Inflammatory macrophage treated with lipopolysaccharide for 1 hour (primary cell): Measurements from ENCODE around the gene PCDHGB6.
A peak's percentile ranks its signal among the peaks of the same experiment; 100 is the strongest.
"Not testable (repeated sequence)": the region's sequence is repeated elsewhere in the genome, so short reads cannot be mapped to it uniquely, and the experiment has no call there.

Source experiments
- DNase-seq, 2 donors: peaks; one replicate each; pipeline ENCODE4 v3.0.0-alpha.2; 2020 to 2022

The PCDHGB6 gene

DNA sequence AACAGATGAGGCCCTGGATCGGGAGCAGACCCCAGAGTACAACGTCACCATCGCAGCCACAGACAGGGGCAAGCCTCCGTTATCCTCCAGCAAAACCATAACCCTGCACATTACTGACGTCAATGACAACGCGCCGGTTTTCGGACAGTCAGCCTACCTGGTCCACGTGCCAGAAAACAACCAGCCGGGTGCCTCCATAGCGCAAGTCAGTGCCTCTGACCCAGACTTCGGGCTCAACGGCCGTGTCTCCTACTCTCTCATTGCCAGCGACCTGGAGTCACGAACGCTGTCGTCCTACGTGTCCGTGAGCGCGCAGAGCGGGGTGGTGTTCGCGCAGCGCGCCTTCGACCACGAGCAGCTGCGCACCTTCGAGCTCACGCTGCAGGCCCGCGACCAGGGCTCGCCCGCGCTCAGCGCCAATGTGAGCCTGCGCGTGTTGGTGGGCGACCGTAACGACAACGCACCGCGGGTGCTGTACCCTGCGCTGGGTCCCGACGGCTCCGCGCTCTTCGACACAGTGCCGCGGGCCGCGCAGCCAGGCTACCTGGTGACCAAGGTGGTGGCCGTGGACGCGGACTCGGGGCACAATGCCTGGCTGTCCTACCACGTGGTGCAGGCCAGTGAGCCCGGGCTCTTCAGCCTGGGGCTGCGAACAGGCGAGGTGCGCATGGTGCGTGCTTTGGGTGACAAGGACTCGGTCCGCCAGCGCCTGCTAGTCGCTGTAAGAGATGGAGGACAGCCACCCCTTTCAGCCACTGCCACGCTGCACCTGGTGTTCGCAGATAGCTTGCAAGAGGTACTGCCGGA is 11.5 kb downstream of the PCDHGB6 start:
- DNase-seq: no peak

DNA sequence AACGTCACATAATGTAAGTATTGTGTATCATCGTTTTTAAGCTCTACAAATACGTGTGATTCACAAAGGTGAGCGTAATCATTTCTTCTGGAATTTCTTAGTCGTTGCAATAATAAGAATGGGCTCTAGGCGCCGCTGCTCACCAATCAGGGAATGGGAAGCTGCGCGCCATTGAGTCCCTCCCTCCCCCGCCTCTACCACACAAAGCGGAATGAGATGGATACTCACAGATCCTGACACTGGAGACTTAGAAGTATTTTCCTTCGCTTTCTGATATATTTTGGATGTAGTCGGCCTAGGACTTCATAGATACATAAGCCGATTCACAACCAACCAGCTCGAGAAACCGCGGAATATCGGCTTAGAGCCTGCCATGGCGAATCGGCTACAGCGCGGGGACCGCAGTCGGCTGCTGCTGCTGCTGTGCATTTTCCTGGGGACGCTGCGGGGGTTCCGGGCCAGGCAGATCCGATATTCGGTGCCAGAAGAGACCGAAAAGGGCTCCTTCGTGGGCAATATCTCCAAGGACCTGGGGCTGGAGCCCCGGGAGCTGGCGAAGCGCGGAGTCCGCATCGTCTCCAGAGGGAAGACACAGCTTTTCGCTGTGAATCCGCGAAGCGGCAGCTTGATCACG is 13.2 kb downstream of the PCDHGB6 start, which contains the start of gene PCDHGA11:
TSS of gene PCDHGA11 (plus strand) at position 197 of the 634 bp plus-strand sequence. CDS start at position 374, 177 bp downstream.
- DNase-seq: peak; percentile 65 to 92

DNA sequence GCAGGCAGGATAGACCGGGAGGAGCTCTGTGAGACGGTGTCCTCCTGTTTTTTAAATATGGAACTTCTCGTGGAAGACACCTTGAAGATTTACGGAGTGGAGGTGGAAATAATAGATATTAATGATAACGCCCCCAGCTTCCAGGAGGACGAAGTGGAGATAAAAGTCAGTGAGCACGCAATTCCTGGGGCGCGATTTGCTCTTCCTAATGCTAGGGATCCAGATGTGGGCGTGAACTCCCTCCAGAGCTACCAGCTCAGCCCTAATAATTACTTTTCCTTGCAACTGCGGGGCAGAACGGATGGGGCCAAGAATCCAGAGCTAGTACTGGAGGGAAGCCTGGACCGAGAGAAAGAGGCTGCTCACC is 13.7 kb downstream of the PCDHGB6 start:
- no peak for DNase-seq

DNA sequence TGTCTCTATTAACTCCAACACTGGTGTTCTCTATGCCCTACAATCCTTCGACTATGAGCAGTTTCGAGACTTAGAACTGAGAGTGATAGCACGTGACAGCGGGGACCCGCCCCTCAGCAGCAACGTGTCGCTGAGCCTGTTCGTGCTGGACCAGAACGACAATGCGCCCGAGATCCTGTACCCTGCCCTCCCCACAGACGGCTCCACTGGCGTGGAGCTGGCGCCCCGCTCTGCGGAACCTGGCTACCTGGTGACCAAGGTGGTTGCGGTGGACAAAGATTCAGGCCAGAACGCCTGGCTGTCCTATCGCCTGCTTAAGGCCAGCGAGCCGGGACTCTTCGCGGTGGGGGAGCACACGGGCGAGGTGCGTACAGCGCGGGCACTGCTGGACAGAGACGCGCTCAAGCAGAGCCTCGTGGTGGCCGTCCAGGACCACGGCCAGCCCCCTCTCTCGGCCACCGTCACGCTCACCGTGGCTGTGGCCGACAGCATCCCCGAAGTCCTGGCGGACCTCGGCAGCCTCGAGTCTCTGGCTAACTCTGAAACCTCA is 15.0 kb downstream of the PCDHGB6 start:
- DNase-seq: no peak

DNA sequence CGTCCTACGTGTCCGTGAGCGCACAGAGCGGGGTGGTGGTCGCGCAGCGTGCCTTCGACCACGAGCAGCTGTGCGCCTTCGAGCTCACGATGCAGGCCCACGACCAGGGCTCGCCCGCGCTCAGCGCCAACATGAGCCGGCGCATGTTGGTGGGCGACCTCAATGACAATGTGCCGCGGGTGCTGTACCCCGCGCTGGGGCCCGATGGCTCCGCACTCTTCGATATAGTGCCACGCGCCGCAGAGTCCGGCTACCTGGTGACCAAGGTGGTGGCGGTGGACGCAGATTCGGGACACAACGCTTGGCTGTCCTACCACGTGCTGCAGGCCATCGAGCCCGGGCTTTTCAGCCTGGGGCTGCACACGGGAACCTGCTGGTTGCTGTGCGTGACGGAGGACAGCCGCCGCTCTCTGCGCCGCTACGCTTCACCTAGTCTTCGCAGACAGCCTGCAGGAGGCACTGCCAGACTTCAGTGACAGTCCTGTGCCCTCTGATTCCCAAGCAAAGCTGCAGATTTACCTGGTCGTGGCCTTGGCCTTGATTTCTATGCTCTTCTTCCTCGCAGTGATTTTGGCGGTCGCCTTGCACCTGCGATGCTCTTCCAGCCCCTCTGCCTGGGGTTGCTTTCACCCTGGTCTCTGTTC is 20.1 kb downstream of the PCDHGB6 start:
- DNase-seq: no peak

DNA sequence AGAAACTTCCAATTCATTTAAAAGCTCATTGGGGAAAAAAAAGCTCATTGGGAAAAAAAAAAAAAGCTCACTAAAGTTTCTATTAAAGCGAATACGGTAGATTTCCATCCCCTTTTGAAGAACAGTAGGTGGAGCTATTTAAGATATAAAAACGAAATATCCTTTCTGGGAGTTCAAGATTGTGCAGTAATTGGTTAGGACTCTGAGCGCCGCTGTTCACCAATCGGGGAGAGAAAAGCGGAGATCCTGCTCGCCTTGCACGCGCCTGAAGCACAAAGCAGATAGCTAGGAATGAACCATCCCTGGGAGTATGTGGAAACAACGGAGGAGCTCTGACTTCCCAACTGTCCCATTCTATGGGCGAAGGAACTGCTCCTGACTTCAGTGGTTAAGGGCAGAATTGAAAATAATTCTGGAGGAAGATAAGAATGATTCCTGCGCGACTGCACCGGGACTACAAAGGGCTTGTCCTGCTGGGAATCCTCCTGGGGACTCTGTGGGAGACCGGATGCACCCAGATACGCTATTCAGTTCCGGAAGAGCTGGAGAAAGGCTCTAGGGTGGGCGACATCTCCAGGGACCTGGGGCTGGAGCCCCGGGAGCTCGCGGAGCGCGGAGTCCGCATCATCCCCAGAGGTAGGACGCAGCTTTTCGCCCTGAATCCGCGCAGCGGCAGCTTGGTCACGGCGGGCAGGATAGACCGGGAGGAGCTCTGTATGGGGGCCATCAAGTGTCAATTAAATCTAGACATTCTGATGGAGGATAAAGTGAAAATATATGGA is 22.7 kb downstream of the PCDHGB6 start, which contains the start of gene PCDHGA12:
TSS of gene PCDHGA12 (plus strand) at position 176 of the 782 bp plus-strand sequence. CDS start at position 429, 253 bp downstream.
- DNase-seq: peak; percentile 73 to 82

DNA sequence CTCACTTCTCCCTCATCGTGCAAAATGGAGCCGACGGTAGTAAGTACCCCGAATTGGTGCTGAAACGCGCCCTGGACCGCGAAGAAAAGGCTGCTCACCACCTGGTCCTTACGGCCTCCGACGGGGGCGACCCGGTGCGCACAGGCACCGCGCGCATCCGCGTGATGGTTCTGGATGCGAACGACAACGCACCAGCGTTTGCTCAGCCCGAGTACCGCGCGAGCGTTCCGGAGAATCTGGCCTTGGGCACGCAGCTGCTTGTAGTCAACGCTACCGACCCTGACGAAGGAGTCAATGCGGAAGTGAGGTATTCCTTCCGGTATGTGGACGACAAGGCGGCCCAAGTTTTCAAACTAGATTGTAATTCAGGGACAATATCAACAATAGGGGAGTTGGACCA is 23.5 kb downstream of the PCDHGB6 start:
- DNase-seq: peak in 1 of 2 donors; percentile 16

DNA sequence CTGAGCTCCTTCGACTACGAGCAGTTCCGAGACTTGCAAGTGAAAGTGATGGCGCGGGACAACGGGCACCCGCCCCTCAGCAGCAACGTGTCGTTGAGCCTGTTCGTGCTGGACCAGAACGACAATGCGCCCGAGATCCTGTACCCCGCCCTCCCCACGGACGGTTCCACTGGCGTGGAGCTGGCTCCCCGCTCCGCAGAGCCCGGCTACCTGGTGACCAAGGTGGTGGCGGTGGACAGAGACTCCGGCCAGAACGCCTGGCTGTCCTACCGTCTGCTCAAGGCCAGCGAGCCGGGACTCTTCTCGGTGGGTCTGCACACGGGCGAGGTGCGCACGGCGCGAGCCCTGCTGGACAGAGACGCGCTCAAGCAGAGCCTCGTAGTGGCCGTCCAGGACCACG is 24.5 kb downstream of the PCDHGB6 start:
- not testable (repeated sequence) for DNase-seq

DNA sequence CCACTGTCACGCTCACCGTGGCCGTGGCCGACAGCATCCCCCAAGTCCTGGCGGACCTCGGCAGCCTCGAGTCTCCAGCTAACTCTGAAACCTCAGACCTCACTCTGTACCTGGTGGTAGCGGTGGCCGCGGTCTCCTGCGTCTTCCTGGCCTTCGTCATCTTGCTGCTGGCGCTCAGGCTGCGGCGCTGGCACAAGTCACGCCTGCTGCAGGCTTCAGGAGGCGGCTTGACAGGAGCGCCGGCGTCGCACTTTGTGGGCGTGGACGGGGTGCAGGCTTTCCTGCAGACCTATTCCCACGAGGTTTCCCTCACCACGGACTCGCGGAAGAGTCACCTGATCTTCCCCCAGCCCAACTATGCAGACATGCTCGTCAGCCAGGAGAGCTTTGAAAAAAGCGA is 24.9 kb downstream of the PCDHGB6 start:
- not testable (repeated sequence) for DNase-seq

DNA sequence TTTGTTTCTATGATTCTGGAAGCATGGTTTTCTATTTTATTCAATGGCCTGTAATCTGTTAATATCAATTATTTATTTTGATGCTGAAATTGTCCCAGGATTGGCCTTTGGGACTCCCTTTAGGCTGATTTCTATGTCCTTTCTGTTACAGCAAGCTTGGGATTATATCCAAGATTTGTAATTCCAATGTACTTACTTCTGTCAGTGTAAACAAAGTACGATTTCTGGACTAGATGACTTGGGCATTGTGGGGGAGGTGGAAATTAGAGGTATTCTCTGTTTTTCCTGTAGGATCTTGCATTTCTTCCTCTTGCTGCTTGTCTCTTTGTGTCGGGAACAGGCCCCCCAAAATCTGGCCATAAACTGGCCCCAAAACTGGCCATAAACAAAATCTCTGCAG is 26.2 kb downstream of the PCDHGB6 start:
- DNase-seq: no peak

DNA sequence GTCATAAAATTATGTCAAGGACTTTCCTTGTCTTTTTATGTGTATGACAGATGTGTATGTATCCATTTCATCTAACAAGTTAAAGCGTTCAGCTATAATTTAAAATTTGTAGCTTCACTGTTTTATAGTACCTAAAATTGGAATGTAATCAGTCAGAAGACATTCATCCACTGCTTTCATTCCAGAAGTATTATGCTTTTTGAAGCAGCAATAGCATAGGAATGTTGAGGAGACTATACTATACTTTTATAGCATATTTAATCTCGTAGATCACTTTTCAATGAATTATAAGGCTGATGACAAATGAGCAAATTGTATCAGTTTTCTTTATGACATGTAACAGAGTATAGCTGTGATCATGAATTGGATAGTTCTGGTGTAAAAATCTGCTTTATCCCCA is 29.4 kb downstream of the PCDHGB6 start:
- no peak for DNase-seq

DNA sequence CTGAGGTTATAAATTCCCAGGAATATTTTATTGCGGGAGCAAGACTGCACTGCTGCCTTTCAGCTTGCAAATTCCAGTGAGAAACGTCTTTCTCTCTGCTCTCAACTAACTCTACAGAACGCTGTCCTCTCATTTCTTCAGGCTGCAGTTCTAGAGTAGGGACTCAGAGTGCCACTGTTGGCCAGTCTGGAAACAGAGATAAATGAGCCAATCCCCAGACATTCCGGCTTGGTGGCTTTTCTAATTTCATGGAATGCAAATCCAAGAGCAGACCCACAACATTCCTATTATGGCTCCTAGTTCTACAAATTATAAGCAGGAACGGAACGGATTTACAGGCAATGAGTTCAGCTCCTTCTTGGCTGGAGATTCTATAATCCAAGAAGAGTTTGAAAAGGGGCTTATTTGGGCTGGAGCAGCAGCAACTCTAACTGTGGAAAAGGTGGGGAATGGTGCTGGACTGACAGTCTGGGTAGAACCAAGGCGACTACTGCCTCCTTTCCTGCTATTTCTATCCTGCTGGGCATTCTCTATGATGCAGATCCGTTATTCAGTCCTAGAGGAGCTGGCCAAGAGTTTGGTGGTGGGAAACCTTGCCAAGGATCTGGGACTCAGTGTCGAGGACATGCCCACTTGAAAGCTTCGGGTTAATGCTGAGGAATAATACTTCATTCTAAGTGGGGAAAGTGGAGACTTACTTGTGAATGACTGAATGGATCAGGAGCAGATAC is 31.8 kb downstream of the PCDHGB6 start:
- DNase-seq: no peak

DNA sequence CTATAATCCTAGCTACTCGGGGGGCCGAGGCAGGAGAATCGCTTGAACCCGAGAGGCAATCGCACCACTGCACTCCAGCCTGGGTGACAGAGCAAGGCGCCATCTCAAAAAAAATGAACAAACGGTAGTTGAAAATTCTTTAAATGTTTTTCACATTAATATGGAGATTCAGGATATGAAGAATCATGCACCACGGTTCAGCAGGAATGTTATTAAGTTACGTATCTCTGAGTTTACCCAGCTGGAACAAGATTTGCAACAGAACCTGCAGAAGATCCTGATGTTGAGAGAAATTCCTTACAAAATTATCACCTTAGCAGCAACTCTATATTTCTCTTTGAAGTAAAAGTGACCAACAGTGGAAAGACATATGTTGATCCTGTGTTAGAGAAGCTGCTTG is 32.5 kb downstream of the PCDHGB6 start:
- DNase-seq: no peak

DNA sequence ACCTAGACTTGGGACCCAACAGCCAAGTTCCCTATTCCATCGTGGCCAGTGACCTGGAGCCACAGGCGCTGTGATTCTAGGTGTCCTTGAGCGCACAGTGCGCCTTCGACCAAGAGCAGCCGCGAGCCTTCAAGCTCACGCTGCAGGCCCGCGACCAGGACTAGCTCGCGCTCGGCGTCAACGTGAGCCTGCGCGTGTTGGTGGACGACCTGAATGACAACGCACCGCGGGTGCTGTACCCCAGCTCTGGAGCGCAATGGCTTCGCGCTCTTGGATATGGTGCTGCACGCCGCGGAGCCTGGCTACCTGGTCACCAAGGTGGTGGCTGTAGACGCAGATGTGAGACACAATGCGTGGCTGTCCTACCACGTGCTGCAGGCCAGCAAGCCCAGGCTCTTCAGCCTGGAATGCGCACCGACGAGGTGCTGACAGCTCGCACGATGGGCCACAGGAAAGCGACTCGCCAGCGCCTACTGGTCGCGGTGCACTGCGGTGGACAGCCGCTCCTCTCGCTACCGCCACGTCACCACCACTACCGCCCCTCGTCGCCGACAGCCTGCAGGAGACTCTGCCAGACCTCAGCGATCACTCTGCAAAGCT is 33.9 kb downstream of the PCDHGB6 start:
- DNase-seq: no peak
